Thyroid gland (tissue), 4 donors: ENCODE measurements around the gene RNF144A.

Experiments used
- CTCF ChIP-seq, 6 experiments: fragments of 200-600 bp in 3 of 6; fragments of 450-650 bp in 3 of 6; sonication (generic) in 3 of 6; IDR thresholded peaks; one replicate each; pipeline ENCODE4 v1.5.1; 2016 to 2019; ENCODE audit warnings: antibody characterized with exemption in 6 of 6, mild to moderate bottlenecking in 2 of 6, inconsistent platforms in 1 of 6, moderate library complexity in 1 of 6
- POLR2A ChIP-seq, 2 donors: fragments of 450-650 bp; IDR thresholded peaks; one replicate each; pipeline ENCODE4 v1.6.1; 2017; ENCODE audit warnings: antibody characterized with exemption in 2 of 2, mild to moderate bottlenecking in 2 of 2, moderate library complexity in 1 of 2

GRCh38 chr2:7045601-7046590 is 128.7 kb downstream of the RNF144A start:
- no peak for TF ChIP-seq CTCF (IDR thresholded peaks at IDR 0.05)
- TF ChIP-seq POLR2A (IDR thresholded peaks at IDR 0.05), result no peak
